B cell (primary cell): ENCODE data around the gene TRIM9. TPM values are rescaled to one million over a fixed set of nuclear protein-coding genes. Genes with fewer than 3 reads are reported as not detected.
A peak's percentile ranks its signal among the peaks of the same experiment; 100 is the strongest.

Experiments
- ATAC-seq: fragments of 200-7000 bp; cut with Tn5 transposase; one replicate; pipeline ENCODE4 v1.10.0; 2021; ENCODE audit warnings: low read depth, mild to moderate bottlenecking, moderate number of reproducible peaks, moderate library complexity
- CTCF ChIA-PET: fragments of 350-600 bp; sonication (Branson Sonifier 250); formaldehyde crosslinking; loops from one replicate; lab custom pipeline; 2021; ENCODE audit warnings: antibody characterized with exemption, inconsistent platforms; lab: Charles Lee
- POLR2A ChIA-PET: fragments of 350-600 bp; sonication (Branson Sonifier 250); formaldehyde crosslinking; loops from one replicate; lab custom pipeline; 2021; ENCODE audit warnings: antibody characterized with exemption; lab: Charles Lee
- DNase-seq: peaks from one replicate; pipeline ENCODE4 v3.0.0; 2013
- H2AFZ ChIP-seq: 2 replicates; pipeline ENCODE4 v1.6.1; 2012; ENCODE audit warnings: mild to moderate bottlenecking, low read depth, low read length; ENCODE audit not compliant: insufficient read depth, poor library complexity, severe bottlenecking
- H3K27ac ChIP-seq, 2 donors: 1 replicate in 1 of 2; 2 replicates in 1 of 2; pipeline ENCODE4 v1.5.1; 2012 to 2013; ENCODE audit warnings: low read length in 2 of 2, mild to moderate bottlenecking in 2 of 2, moderate library complexity in 1 of 2
- H3K27me3 ChIP-seq, 4 experiments: fragments of 200-600 bp in 1 of 4; sonication (generic) in 1 of 4; replicated peaks in 1 of 4; 1 replicate in 2 of 4; 2 replicates in 2 of 4; pipeline versions ENCODE4 v1.6.1 to v1.7.0; 2013 to 2016; ENCODE audit warnings: low read length in 3 of 4, mild to moderate bottlenecking in 2 of 4, mixed read lengths in 1 of 4, moderate library complexity in 1 of 4; ENCODE audit not compliant: insufficient read depth in 4 of 4, control insufficient read depth in 3 of 4; ENCODE audit errors: control extremely low read depth in 1 of 4
- H3K36me3 ChIP-seq, 2 experiments: replicated peaks in 1 of 2; 1 replicate in 1 of 2; 2 replicates in 1 of 2; pipeline versions ENCODE4 v1.6.1 to v1.7.1; 2013; ENCODE audit warnings: low read length in 1 of 2; ENCODE audit not compliant: insufficient read depth in 2 of 2, control insufficient read depth in 1 of 2; ENCODE audit errors: control extremely low read depth in 1 of 2, extremely low read depth in 1 of 2
- H3K4me1 ChIP-seq, 2 donors: fragments of 200-600 bp in 1 of 2; sonication (generic) in 1 of 2; 1 replicate in 1 of 2; 2 replicates in 1 of 2; pipeline versions ENCODE4 v1.5.1 to v1.6.1; 2013 to 2017; ENCODE audit warnings: low read length in 2 of 2; ENCODE audit not compliant: control insufficient read depth in 2 of 2, insufficient read depth in 2 of 2
- H3K4me2 ChIP-seq: replicated peaks from 2 replicates; pipeline ENCODE3; 2012; ENCODE audit warnings: mild to moderate bottlenecking, low read depth, low read length; ENCODE audit not compliant: poor library complexity, severe bottlenecking
- H3K4me3 ChIP-seq, 5 experiments: fragments of 200-600 bp in 1 of 5; sonication (generic) in 1 of 5; 1 replicate in 3 of 5; 2 replicates in 2 of 5; pipeline versions ENCODE4 v1.5.1 to v1.7.0; 2011 to 2016; ENCODE audit warnings: low read length in 4 of 5, mild to moderate bottlenecking in 4 of 5, low read depth in 2 of 5, control low read depth in 1 of 5, moderate library complexity in 1 of 5; ENCODE audit not compliant: insufficient read depth in 1 of 5; ENCODE audit errors: control extremely low read depth in 1 of 5, extremely low read depth in 1 of 5
- H3K79me2 ChIP-seq: fragments of 200-600 bp; sonication (generic); one replicate; pipeline ENCODE4 v1.6.0; 2016; ENCODE audit warnings: low read length; ENCODE audit not compliant: control insufficient read depth, insufficient read depth
- H3K9ac ChIP-seq: fragments of 200-600 bp; sonication (generic); 2 replicates; pipeline ENCODE4 v1.6.1; 2017; ENCODE audit warnings: mild to moderate bottlenecking, low read length, moderate library complexity
- H3K9me3 ChIP-seq, 3 donors: one replicate each; pipeline versions ENCODE4 v1.6.1 to v1.7.1; 2013; ENCODE audit warnings: low read length in 2 of 3; ENCODE audit not compliant: control insufficient read depth in 2 of 3, insufficient read depth in 1 of 3; ENCODE audit errors: control extremely low read depth in 1 of 3
- H4K20me1 ChIP-seq: 2 replicates; pipeline ENCODE4 v1.6.0; 2012; ENCODE audit warnings: mild to moderate bottlenecking, low read length; ENCODE audit not compliant: insufficient read depth, control insufficient read depth, poor library complexity, severe bottlenecking
- H3K27ac Mint-ChIP-seq: one replicate; pipeline ENCODE4 v1.8.0; 2021; ENCODE audit warnings: mixed read lengths
- H3K27me3 Mint-ChIP-seq: one replicate; pipeline ENCODE4 v1.8.0; 2021; ENCODE audit warnings: mixed read lengths
- H3K4me1 Mint-ChIP-seq: one replicate; pipeline ENCODE4 v1.8.0; 2021; ENCODE audit warnings: mixed read lengths
- H3K4me3 Mint-ChIP-seq: one replicate; pipeline ENCODE4 v1.8.0; 2021; ENCODE audit warnings: mixed read lengths
- H3K9me3 Mint-ChIP-seq: one replicate; pipeline ENCODE4 v1.8.0; 2022; ENCODE audit warnings: mixed read lengths; ENCODE audit not compliant: insufficient read depth
- CTCF ChIP-seq: fragments of 200-600 bp; IDR thresholded peaks from one replicate; pipeline ENCODE4 v1.8.0; 2022; ENCODE audit warnings: antibody characterized with exemption, mild to moderate bottlenecking
- EZH2 ChIP-seq: IDR thresholded peaks from 2 replicates; pipeline ENCODE4 v1.6.1; 2012; ENCODE audit warnings: borderline replicate concordance, low read depth, mild to moderate bottlenecking, moderate library complexity, low read length; ENCODE audit not compliant: insufficient read depth, poor library complexity, severe bottlenecking
- WGBS: methylation state at CpG from one replicate; pipeline ENCODE4 v1.1.5; 2013; ENCODE audit warnings: missing lambda C conversion rate; ENCODE audit not compliant: insufficient coverage; 5-methylcytosine and 5-hydroxymethylcytosine counted together
- intact Hi-C: fragments of 100-400 bp; cut with micrococcal nuclease; formaldehyde crosslinking; loops from one replicate; pipeline ENCODE4 v1.10.0; 2022
- polyA plus RNA-seq: library from polyadenylated mRNA; depleted of rRNA; stranded (reverse); fragments of >200 nt; gene quantifications from 2 replicates; pipeline ENCODE4 v1.2.3, GENCODE V29; 2012
- total RNA-seq, 2 donors: library from RNA; stranded (reverse); fragments of 120-200 nt in 1 of 2; gene quantifications; 1 replicate in 1 of 2; 2 replicates in 1 of 2; pipeline versions ENCODE4 v1.2.3 to v1.2.4, GENCODE V29; 2013 to 2022

The TRIM9 gene
- total and polyA plus RNA-seq, 2 donors (not counting 1 experiment from before 2014, with no cell fraction given) = 0.24 to 0.32 TPM

- no peaks in the 10 kb centered on the region for H4K20me1 ChIP-seq
- H3K27me3 Mint-ChIP-seq = peaks cover 7% of the 10 kb centered on the region
- H3K4me3 Mint-ChIP-seq = no peak overlapping the region
- intact Hi-C loops = no loop called here
- no peak overlapping the region for H3K27ac Mint-ChIP-seq
- no peak overlapping the region for H3K4me2 ChIP-seq
- peaks cover 14 to 16% of the 10 kb centered on the region in 2 donors for H3K4me1 ChIP-seq
- no peak overlapping the region for H3K9ac ChIP-seq
- no peaks in the 10 kb centered on the region for H3K9me3 Mint-ChIP-seq
- ChIA-PET CTCF (no interaction called here), POLR2A (no interaction called here)
- WGBS = 88% methylated on average over 1 of the region's 4 CpGs
- H3K4me1 Mint-ChIP-seq = peaks cover 20% of the 10 kb centered on the region
- DNase-seq (no peak), ATAC-seq (no peak)
- H2AFZ ChIP-seq = no peak overlapping the region
- H3K79me2 ChIP-seq = no peaks in the 10 kb centered on the region
- TF ChIP-seq EZH2 = no peak
- H3K9me3 ChIP-seq = no peaks in the 10 kb centered on the region
- H3K4me3 ChIP-seq = no peak overlapping the region
- H3K27ac ChIP-seq = no peak overlapping the region
- H3K27me3 ChIP-seq = peaks cover 0 to 3% (median 0%) of the 10 kb centered on the region in 4 experiments
- no peaks in the 10 kb centered on the region for H3K36me3 ChIP-seq
Observed at GRCh38 chr14:50978888-50979287, 116.0 kb downstream of the TRIM9 start.

- 83% methylated on average over 1 of the region's 3 CpGs for WGBS
- DNase-seq (no peak), ATAC-seq (no peak)
- Mint-ChIP-seq H3K9me3 (no peaks in the 10 kb centered on the region), H3K27me3 (peaks cover 7% of the 10 kb centered on the region), H3K27ac (peak overlapping the region; percentile 28), H3K4me3 (peak overlapping the region; percentile 21), H3K4me1 (peaks cover 20% of the 10 kb centered on the region)
- H3K36me3 ChIP-seq = no peaks in the 10 kb centered on the region
- H3K27me3 ChIP-seq = peaks cover 0 to 3% (median 0%) of the 10 kb centered on the region in 4 experiments
- no peaks in the 10 kb centered on the region for H3K79me2 ChIP-seq
- H3K4me3 ChIP-seq = no peak overlapping the region
- no peak overlapping the region for H3K27ac ChIP-seq
- no peaks in the 10 kb centered on the region for H4K20me1 ChIP-seq
- H3K4me1 ChIP-seq = peaks cover 14 to 16% of the 10 kb centered on the region in 2 donors
- intact Hi-C loops = no loop called here
- H3K4me2 ChIP-seq = peak overlapping the region; percentile 1
- ChIA-PET POLR2A (no interaction called here), CTCF (no interaction called here)
- H2AFZ ChIP-seq = no peak overlapping the region
- H3K9me3 ChIP-seq = no peaks in the 10 kb centered on the region
- H3K9ac ChIP-seq = no peak overlapping the region
- TF ChIP-seq CTCF (no peak), EZH2 (no peak)
Observed at GRCh38 chr14:50978529-50978871, 116.4 kb downstream of the TRIM9 start.
